Measurements from ENCODE around the gene RBM10.

The RBM10 gene

GRCh38 chrX:47218920-47219815 lies 74.1 kb downstream of the RBM10 start:
- peak; percentile 16 to 20 for DNase-seq

GRCh38 chrX:47221756-47222155 lies 76.7 kb downstream of the RBM10 start:
- DNase-seq, result no peak

GRCh38 chrX:47222751-47223350 lies 77.8 kb downstream of the RBM10 start:
- DNase-seq, result no peak

GRCh38 chrX:47223476-47224250 lies 78.6 kb downstream of the RBM10 start:
- no peak for DNase-seq

- DNase-seq, result no peak
Observed at GRCh38 chrX:47224266-47224895, 79.4 kb downstream of the RBM10 start.

- no peak for DNase-seq
Observed at GRCh38 chrX:47224896-47225290, 79.9 kb downstream of the RBM10 start.

- no peak for DNase-seq
Observed at GRCh38 chrX:47226071-47226470, 81.0 kb downstream of the RBM10 start.

- no peak for DNase-seq
Observed at GRCh38 chrX:47226531-47227333, 81.7 kb downstream of the RBM10 start.

- DNase-seq, result no peak
Observed at GRCh38 chrX:47227334-47227583, 82.2 kb downstream of the RBM10 start.

GRCh38 chrX:47228550-47229270 lies 83.7 kb downstream of the RBM10 start:
- DNase-seq, result no peak

- no peak for DNase-seq
Observed at GRCh38 chrX:47229427-47229826, 84.4 kb downstream of the RBM10 start.

GRCh38 chrX:47230136-47230868 lies 85.3 kb downstream of the RBM10 start:
- DNase-seq, result no peak

GRCh38 chrX:47231167-47231566 lies 86.1 kb downstream of the RBM10 start:
- no peak for DNase-seq

- no peak for DNase-seq
Observed at GRCh38 chrX:47232197-47232802, 87.3 kb downstream of the RBM10 start.

- DNase-seq, result no peak
Observed at GRCh38 chrX:47232803-47233332, 87.8 kb downstream of the RBM10 start, which contains the start of gene USP11. TSS of gene USP11 (plus strand) at chrX:47233009. CDS start at chrX:47233044, 35 bp downstream.

- DNase-seq, result peak; percentile 91 to 94
Observed at GRCh38 chrX:47233333-47234113, 88.5 kb downstream of the RBM10 start.

- DNase-seq, result no peak
Observed at GRCh38 chrX:47234583-47234982, 89.6 kb downstream of the RBM10 start.

GRCh38 chrX:47235691-47236103 lies 90.7 kb downstream of the RBM10 start:
- DNase-seq, result no peak
